NCI-H2081 treated with DMSO at 0.1 percent for 48 hours (cell line): ENCODE measurements around the gene SHMT2.

ENCODE experiments used
- DNase-seq: peaks from one replicate; lab custom pipeline; 2025; lab: John Stamatoyannopoulos, UW

SHMT2 gene

GRCh38 chr12:57229634-57230380 lies at the start of gene SHMT2:
Gene SHMT2 (plus strand): TSS chr12:57229711. CDS start chr12:57229779, 68 bp downstream.
- DNase-seq = peak; percentile 94

GRCh38 chr12:57180321-57180989 lies 49.1 kb upstream of the SHMT2 start:
- DNase-seq = no peak

- DNase-seq = no peak
Measured at GRCh38 chr12:57181072-57181471, 48.4 kb upstream of the SHMT2 start.

- no peak for DNase-seq
Measured at GRCh38 chr12:57181561-57182155, 47.9 kb upstream of the SHMT2 start.

GRCh38 chr12:57182918-57183575 lies 46.5 kb upstream of the SHMT2 start:
- peak; percentile 1 for DNase-seq

GRCh38 chr12:57183939-57184725 lies 45.4 kb upstream of the SHMT2 start:
- DNase-seq = no peak

- DNase-seq = no peak
Measured at GRCh38 chr12:57185403-57185802, 44.1 kb upstream of the SHMT2 start.

GRCh38 chr12:57185906-57186508 lies 43.5 kb upstream of the SHMT2 start:
- DNase-seq = no peak

- DNase-seq = no peak
Measured at GRCh38 chr12:57187222-57188089, 42.1 kb upstream of the SHMT2 start.

- DNase-seq = no peak
Measured at GRCh38 chr12:57188090-57188425, 41.5 kb upstream of the SHMT2 start.

- no peak for DNase-seq
Measured at GRCh38 chr12:57190037-57190436, 39.5 kb upstream of the SHMT2 start.

- DNase-seq = no peak
Measured at GRCh38 chr12:57190821-57191220, 38.7 kb upstream of the SHMT2 start.

- DNase-seq = no peak
Measured at GRCh38 chr12:57191410-57191809, 38.1 kb upstream of the SHMT2 start.

GRCh38 chr12:57192920-57193319 lies 36.6 kb upstream of the SHMT2 start:
- DNase-seq = no peak

GRCh38 chr12:57193706-57194245 lies 35.7 kb upstream of the SHMT2 start:
- DNase-seq = no peak

- DNase-seq = no peak
Measured at GRCh38 chr12:57194253-57194652, 35.3 kb upstream of the SHMT2 start.

- DNase-seq = no peak
Measured at GRCh38 chr12:57195186-57195585, 34.3 kb upstream of the SHMT2 start.

GRCh38 chr12:57195611-57196371 lies 33.7 kb upstream of the SHMT2 start:
- no peak for DNase-seq

- DNase-seq = no peak
Measured at GRCh38 chr12:57196439-57196838, 33.1 kb upstream of the SHMT2 start.

- DNase-seq = no peak
Measured at GRCh38 chr12:57196956-57197355, 32.6 kb upstream of the SHMT2 start.
